ENCODE measurements around the gene GCGR.
"Not testable (repeated sequence)": the region's sequence is repeated elsewhere in the genome, so short reads cannot be mapped to it uniquely, and the experiment has no call there.

GCGR gene

GRCh38 chr17:81833160-81833920 lies 29.4 kb downstream of the GCGR start, which contains the start of gene MCRIP1:
TSS of gene MCRIP1 (minus strand) at chr17:81833291. CDS start at chr17:81824506, 8,785 bp downstream.
- peak; percentile 96 to 97 for DNase-seq

DNA sequence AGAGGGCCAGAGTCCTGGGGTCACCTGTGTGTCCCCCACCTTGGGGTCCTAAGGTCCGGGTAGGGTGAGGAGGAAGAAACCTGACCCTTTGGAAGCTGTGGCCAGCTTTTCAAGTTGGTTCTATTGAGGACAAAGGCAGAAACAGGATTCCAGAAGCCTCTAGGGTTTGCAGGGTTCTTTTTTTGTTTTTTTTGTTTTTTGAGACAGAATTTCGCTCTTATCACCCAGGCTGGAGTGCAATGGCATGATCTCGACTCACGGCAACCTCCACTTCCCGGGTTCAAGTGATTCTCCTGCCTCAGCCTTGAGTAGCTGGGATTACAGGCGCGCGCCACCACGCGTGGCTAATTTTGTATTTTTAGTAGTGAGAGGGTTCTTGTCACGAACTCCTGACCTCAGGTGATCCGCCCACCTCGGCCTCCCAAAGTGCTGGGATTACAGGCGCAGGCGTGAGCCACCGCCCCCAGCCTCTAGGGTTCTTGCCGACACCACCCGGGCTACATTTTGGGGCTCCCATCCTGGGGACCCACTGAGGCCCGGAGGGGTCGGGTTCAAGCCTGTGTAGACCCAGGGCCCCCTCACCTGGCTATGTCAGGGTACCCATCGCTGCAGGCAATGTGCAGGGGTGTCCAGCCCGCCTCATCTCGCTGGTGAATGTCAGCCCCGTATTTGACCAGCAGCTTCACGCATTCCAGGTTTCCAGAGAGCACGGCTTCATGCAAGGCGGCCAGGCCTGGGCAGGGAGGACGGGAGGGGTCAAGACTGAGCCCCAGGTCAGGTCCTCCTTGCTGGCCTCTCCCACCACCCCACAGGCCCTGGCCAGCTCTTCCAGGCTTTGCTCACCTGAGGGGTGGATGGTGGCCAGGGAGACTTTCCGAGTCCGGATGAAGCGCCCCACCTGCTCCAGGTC lies 30.2 kb downstream of the GCGR start:
- no peak for DNase-seq

- DNase-seq: no peak
These were observed 30.9 kb downstream of the GCGR start, which contains the start of gene PPP1R27 for GRCh38 chr17:81834831-81835267. TSS of gene PPP1R27 (minus strand) at chr17:81835050. CDS start at chr17:81834953, 97 bp downstream.

- DNase-seq: no peak
These were observed 33.7 kb downstream of the GCGR start for GRCh38 chr17:81837641-81838040.

- no peak for DNase-seq
These were observed 34.9 kb downstream of the GCGR start for GRCh38 chr17:81838753-81839255.

DNA sequence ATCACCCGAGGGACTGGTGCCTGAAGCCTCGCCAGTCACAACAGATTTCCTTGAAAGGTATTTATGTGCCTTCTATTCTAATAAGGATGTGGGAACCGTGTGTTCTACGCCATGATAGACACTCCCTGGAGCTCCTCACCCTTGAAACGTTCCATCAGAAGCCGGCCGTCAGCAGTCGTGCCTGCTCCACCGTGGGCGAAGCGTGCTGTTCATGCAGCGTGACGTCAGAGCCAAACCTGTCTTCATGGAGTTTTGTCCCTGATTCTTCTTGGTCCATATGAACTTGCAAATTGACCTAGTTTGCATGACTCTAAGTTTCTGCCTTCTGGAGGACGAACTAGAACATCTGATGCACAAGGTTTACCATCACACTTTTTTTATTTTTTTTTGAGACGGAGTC lies 35.4 kb downstream of the GCGR start:
- DNase-seq: no peak

DNA sequence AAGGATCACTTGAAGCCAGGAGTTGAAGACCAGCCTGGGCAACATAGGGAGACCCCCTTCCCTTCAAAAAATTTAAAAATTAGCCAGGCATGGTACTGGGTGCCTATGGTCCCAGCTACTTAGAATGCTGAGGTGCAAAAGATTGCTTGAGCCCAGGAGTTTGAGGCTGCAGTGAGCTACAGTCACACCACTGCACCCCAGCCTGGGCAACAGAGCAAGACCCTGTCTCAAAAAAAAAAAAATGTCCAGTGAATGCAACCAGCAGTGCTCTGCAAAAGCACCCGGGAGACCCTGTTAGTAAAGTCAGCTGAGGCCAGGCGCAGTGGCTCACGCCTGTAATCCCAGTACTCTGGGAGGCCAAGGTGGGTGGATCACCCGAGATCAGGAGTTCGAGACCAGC lies 36.1 kb downstream of the GCGR start:
- DNase-seq: not testable (repeated sequence)

- DNase-seq: no peak
These were observed 37.2 kb downstream of the GCGR start for GRCh38 chr17:81840826-81841778.

GRCh38 chr17:81841866-81842265 lies 37.9 kb downstream of the GCGR start:
- DNase-seq: no peak

- no peak for DNase-seq
These were observed 38.4 kb downstream of the GCGR start for GRCh38 chr17:81842378-81842724.

DNA sequence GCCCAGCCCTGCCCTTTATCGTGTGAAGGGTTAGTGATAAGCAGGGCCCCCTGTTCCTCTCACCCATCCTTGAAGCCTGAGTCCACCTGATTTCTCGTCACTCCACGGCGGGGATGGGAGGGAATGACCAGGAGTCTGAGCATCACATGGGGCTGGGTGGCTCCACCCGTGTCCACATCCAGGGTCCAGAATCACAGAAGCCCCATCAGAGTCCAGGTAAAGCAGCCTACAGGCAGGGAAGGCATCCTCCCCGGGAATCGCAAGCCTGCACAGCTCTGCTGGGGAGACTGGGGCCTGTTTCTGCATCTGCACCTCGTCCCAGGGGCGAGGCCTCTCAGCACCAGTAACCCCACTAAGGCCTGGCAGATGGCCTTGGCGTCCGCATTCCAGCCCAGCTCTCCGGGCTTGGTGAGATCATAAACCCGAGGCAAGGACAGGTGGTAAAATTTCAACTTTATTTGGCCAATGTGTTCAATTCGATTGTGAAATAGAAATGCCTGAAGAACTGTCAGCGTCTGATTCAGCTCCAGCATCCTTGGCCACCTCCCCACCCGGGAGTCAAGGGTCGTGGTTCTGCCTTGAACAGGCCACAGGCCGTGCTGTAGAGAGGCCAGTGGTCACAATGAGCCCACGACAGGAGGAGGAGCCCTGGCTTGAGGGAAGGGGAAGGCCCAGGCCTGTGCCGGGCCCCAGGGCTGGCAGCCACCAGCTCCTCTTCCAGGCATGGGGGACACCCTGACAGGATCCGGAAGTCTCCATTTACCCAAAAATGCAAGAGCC lies 39.0 kb downstream of the GCGR start:
- DNase-seq: no peak

- no peak for DNase-seq
These were observed 39.9 kb downstream of the GCGR start for GRCh38 chr17:81843713-81844326.

DNA sequence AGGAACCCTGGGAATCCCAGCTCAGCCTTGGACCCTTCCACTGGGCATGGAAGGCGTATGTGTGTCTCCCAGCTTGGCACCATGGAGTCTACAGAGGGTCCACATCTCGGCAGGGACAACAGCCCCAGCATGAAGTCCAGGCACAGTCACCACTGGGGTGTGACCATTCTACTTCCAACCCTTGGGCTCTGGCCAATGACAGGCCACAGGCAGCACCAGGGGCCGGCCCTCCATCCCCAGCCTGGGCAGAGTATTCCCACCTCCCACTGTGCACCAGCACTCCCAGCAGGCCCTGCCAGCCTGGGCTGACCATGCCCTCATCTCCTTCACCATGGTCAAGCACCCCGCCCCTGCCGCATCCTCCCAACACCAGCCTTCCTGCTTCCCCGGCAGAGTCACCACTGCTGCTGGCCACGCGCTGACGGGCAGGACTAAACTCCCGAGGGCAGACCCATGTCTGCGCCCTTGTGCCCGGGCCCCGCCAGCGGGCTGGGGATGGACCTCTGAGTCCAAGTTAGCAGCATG lies 40.4 kb downstream of the GCGR start:
- DNase-seq: no peak

- no peak for DNase-seq
These were observed 40.9 kb downstream of the GCGR start for GRCh38 chr17:81844887-81845286.

GRCh38 chr17:81845361-81845760 lies 41.4 kb downstream of the GCGR start:
- no peak for DNase-seq

GRCh38 chr17:81845881-81846742 lies 42.2 kb downstream of the GCGR start:
- DNase-seq: no peak

DNA sequence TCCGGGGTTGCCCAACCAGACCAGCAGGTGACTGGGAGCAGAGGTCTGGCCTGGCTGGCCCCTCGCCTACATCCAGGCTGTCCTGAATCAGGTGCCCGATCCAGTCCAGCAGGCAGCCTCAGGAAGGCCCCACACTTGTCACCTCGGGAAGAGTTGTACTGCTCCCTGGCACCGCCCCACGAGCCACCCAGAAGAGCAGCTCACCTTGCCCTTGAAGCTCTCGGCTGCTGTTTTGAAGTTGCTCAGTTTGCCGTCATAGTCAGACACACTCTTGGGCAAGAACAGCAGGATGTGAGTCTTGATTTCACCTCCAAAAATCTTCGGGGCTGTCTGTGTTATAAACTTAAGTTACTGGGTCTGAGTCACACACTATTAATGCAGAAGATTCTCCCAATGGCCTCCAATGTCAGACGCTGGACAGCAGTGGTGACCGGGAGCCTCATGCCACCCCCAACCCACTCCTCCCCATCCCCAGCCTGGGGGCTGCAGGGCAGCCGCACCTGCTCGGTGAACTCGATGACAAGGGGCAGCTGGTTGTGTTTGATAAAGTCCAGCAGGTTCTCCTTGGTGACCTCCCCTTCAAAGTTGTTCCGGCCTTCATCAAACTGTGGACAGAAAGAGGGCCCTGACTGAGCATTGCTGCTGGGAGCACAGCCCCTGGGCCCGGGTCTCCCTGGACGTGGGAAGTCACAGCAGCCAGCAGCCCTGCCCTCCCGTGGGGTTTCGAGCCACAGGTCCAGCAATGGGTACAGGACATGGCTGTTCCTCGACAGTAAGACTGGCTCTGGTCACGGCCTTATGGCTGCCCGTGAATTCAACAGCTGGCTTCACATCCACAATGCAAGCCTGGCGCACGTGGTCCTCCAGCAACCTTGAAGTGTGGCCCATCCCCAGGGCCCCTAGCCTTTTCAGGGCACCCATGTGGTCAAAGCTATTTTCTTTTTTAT lies 43.1 kb downstream of the GCGR start:
- DNase-seq: no peak

GRCh38 chr17:81849457-81849856 lies 45.5 kb downstream of the GCGR start:
- DNase-seq: no peak

DNA sequence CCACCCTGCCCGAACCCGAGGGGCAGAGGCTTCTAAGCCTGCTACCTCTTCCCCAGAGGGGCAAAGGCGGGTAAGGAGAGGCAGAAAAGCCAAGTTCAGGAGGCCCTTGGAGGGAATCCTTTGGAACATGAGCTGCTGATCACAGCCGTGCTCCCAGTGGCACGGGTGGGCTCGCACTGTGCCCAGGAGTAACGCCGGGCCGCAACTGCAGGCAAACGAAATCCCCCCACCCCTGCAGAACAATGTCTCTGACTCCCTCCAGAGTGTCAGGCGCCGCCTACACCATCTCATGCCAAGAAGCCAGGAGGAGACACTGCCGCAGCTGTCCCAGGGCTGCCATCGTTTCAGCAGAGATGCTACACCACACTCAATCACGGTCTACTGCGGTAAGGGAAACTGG lies 47.5 kb downstream of the GCGR start:
- no peak for DNase-seq

Data from NCI-H1930 (cell line).